ENCODE data around the gene SNCAIP.

Gene SNCAIP

DNA sequence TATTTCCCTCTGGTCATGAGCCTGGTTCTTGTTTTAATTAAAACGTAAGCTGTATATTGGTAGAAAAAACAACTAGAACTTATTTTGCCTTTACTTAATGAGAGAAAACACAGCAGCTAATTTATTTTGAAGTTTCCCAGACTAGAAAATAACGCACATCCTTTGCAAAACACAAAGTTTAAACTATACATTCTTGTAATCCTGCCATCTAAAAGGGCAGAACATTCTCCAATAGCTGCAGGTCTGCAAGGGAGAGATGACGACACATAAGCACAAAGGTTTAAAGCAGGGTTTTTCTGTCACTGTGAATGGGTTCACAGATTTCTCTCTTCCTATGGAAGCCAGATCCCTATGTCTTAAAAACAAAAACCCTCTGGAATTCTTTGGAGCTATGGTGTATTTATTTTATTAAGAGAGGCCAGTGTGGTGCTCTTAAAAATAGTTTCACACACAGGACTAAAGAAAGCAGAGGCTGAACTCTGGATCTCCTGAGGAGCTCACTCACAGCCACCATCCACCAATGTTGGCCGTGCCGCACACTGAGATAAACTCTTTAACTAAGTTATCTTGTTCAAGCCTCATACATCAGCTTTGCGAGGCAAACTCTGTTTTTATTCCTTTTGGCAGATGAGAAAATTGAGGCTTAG, 82.4 kb downstream of the SNCAIP start:
- no peak for ATAC-seq
- TF ChIP-seq RARB (CRISPR knock-in tag; IDR thresholded peaks at IDR 0.05) (no peak), CSDC2 (CRISPR knock-in tag; IDR thresholded peaks at IDR 0.05) (no peak), ARNTL (CRISPR knock-in tag; IDR thresholded peaks at IDR 0.05; ENCODE audit: borderline replicate concordance, low read depth) (no peak), ZFP30 (CRISPR knock-in tag; IDR thresholded peaks at IDR 0.05) (no peak), ZC3H10 (CRISPR knock-in tag; IDR thresholded peaks at IDR 0.05) (no peak), SNAI2 (CRISPR knock-in tag; IDR thresholded peaks at IDR 0.05) (no peak), ZNF8 (CRISPR knock-in tag; IDR thresholded peaks at IDR 0.05) (no peak), TOX (CRISPR knock-in tag; IDR thresholded peaks at IDR 0.05; ENCODE audit: borderline replicate concordance) (no peak), GLIS3 (CRISPR knock-in tag; IDR thresholded peaks at IDR 0.05) (no peak), ZNF70 (CRISPR knock-in tag; IDR thresholded peaks at IDR 0.05) (no peak)

DNA sequence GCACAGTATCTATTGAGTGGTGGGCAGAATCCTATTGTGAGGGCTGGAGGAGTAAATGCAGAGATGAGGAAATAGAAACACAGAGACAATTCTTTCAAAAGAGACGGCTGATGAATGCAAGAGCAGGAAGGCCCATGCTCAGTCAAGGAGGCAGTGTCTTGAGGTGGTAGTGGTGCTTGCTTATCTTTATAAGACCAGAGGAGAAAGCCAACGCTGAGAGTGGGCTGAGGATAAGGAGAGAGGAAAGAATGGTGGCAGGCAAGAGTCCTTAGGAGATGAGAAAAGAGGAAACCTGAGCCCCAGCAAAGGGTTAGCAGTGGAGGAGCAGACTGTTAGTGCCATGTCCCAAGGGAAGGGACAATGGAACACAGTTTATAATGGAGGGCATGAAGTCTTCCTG, 86.0 kb downstream of the SNCAIP start:
- TF ChIP-seq ZFP3 (CRISPR knock-in tag; IDR thresholded peaks at IDR 0.05) (no peak), ISL1 (CRISPR knock-in tag; IDR thresholded peaks at IDR 0.05) (no peak), ZNF70 (CRISPR knock-in tag; IDR thresholded peaks at IDR 0.05) (no peak), TOX (CRISPR knock-in tag; IDR thresholded peaks at IDR 0.05; ENCODE audit: borderline replicate concordance) (no peak), ZC3H10 (CRISPR knock-in tag; IDR thresholded peaks at IDR 0.05) (no peak), TCF4 (CRISPR knock-in tag; IDR thresholded peaks at IDR 0.05; ENCODE audit: borderline replicate concordance) (no peak), ZNF8 (CRISPR knock-in tag; IDR thresholded peaks at IDR 0.05) (no peak), ZFP30 (CRISPR knock-in tag; IDR thresholded peaks at IDR 0.05) (no peak), GLIS3 (CRISPR knock-in tag; IDR thresholded peaks at IDR 0.05) (no peak), BACH2 (CRISPR knock-in tag; IDR thresholded peaks at IDR 0.05; ENCODE audit: borderline replicate concordance) (no peak), CSDC2 (CRISPR knock-in tag; IDR thresholded peaks at IDR 0.05) (no peak), SNAI2 (CRISPR knock-in tag; IDR thresholded peaks at IDR 0.05) (no peak), ARNTL (CRISPR knock-in tag; IDR thresholded peaks at IDR 0.05; ENCODE audit: borderline replicate concordance, low read depth) (no peak)
- TF ChIP-seq, protein P1, sequence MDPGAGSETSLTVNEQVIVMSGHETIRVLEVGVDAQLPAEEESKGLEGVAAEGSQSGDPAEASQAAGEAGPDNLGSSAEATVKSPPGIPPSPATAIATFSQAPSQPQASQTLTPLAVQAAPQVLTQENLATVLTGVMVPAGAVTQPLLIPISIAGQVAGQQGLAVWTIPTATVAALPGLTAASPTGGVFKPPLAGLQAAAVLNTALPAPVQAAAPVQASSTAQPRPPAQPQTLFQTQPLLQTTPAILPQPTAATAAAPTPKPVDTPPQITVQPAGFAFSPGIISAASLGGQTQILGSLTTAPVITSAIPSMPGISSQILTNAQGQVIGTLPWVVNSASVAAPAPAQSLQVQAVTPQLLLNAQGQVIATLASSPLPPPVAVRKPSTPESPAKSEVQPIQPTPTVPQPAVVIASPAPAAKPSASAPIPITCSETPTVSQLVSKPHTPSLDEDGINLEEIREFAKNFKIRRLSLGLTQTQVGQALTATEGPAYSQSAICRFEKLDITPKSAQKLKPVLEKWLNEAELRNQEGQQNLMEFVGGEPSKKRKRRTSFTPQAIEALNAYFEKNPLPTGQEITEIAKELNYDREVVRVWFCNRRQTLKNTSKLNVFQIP (CRISPR knock-in tag; IDR thresholded peaks at IDR 0.05; ENCODE audit: borderline replicate concordance, low read depth), result no peak
- TF ChIP-seq, protein P2, sequence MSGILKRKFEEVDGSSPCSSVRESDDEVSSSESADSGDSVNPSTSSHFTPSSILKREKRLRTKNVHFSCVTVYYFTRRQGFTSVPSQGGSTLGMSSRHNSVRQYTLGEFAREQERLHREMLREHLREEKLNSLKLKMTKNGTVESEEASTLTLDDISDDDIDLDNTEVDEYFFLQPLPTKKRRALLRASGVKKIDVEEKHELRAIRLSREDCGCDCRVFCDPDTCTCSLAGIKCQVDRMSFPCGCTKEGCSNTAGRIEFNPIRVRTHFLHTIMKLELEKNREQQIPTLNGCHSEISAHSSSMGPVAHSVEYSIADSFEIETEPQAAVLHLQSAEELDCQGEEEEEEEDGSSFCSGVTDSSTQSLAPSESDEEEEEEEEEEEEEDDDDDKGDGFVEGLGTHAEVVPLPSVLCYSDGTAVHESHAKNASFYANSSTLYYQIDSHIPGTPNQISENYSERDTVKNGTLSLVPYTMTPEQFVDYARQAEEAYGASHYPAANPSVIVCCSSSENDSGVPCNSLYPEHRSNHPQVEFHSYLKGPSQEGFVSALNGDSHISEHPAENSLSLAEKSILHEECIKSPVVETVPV (CRISPR knock-in tag; IDR thresholded peaks at IDR 0.05), result no peak
- TF ChIP-seq, protein P3, sequence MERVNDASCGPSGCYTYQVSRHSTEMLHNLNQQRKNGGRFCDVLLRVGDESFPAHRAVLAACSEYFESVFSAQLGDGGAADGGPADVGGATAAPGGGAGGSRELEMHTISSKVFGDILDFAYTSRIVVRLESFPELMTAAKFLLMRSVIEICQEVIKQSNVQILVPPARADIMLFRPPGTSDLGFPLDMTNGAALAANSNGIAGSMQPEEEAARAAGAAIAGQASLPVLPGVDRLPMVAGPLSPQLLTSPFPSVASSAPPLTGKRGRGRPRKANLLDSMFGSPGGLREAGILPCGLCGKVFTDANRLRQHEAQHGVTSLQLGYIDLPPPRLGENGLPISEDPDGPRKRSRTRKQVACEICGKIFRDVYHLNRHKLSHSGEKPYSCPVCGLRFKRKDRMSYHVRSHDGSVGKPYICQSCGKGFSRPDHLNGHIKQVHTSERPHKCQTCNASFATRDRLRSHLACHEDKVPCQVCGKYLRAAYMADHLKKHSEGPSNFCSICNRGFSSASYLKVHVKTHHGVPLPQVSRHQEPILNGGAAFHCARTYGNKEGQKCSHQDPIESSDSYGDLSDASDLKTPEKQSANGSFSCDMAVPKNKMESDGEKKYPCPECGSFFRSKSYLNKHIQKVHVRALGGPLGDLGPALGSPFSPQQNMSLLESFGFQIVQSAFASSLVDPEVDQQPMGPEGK (CRISPR knock-in tag; IDR thresholded peaks at IDR 0.05; ENCODE audit: borderline replicate concordance), result no peak
- TF ChIP-seq, protein P4, sequence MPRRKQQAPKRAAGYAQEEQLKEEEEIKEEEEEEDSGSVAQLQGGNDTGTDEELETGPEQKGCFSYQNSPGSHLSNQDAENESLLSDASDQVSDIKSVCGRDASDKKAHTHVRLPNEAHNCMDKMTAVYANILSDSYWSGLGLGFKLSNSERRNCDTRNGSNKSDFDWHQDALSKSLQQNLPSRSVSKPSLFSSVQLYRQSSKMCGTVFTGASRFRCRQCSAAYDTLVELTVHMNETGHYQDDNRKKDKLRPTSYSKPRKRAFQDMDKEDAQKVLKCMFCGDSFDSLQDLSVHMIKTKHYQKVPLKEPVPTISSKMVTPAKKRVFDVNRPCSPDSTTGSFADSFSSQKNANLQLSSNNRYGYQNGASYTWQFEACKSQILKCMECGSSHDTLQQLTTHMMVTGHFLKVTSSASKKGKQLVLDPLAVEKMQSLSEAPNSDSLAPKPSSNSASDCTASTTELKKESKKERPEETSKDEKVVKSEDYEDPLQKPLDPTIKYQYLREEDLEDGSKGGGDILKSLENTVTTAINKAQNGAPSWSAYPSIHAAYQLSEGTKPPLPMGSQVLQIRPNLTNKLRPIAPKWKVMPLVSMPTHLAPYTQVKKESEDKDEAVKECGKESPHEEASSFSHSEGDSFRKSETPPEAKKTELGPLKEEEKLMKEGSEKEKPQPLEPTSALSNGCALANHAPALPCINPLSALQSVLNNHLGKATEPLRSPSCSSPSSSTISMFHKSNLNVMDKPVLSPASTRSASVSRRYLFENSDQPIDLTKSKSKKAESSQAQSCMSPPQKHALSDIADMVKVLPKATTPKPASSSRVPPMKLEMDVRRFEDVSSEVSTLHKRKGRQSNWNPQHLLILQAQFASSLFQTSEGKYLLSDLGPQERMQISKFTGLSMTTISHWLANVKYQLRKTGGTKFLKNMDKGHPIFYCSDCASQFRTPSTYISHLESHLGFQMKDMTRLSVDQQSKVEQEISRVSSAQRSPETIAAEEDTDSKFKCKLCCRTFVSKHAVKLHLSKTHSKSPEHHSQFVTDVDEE (CRISPR knock-in tag; IDR thresholded peaks at IDR 0.05), result no peak
- ATAC-seq, result no peak

DNA sequence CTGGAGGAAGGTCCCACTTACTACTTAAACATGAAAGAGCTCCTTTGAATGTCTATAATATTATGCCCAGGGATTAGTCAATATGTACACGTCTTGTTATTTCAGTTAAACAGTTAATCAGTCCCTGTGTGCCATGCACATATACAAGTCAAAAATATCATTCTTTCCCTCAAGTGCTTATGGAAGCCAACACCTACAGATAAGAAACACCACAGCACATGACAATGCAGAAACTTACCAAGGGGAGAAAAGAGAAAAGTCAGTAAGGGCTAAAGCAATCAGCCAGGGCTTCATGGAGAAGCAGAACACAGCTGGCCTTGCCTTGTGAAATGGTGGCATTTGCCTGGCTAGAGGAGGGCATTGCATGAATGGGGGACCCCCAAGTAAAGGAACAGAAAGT, 88.3 kb downstream of the SNCAIP start:
- no peak for ATAC-seq
- no peak for TF ChIP-seq RARB (CRISPR knock-in tag; IDR thresholded peaks at IDR 0.05)
- TF ChIP-seq, protein P1 (CRISPR knock-in tag; IDR thresholded peaks at IDR 0.05; ENCODE audit: borderline replicate concordance, low read depth), result no peak
- TF ChIP-seq TOX (CRISPR knock-in tag; IDR thresholded peaks at IDR 0.05; ENCODE audit: borderline replicate concordance), result no peak
- no peak for TF ChIP-seq ZNF8 (CRISPR knock-in tag; IDR thresholded peaks at IDR 0.05)
- no peak for TF ChIP-seq ESRRG (CRISPR knock-in tag; IDR thresholded peaks at IDR 0.05)
- no peak for TF ChIP-seq ARNTL (CRISPR knock-in tag; IDR thresholded peaks at IDR 0.05; ENCODE audit: borderline replicate concordance, low read depth)
- no peak for TF ChIP-seq PPARA (CRISPR knock-in tag; IDR thresholded peaks at IDR 0.05; ENCODE audit: borderline replicate concordance)
- TF ChIP-seq ZNF70 (CRISPR knock-in tag; IDR thresholded peaks at IDR 0.05), result no peak

Measured in SK-N-SH treated with all-trans-retinoic acid at 6 μM for 48 hours (cell line).